CD4-positive, alpha-beta T cell treated with Interferon gamma for 1 hour (primary cell): ENCODE results near the gene CAPNS1.
"Not testable (repeated sequence)": the region's sequence is repeated elsewhere in the genome, so short reads cannot be mapped to it uniquely, and the experiment has no call there.

Experiments used
- DNase-seq: peaks from one replicate; pipeline ENCODE4 v3.0.0-alpha.2; 2020

The CAPNS1 gene

GRCh38 chr19:36151144-36152018 is 11.5 kb downstream of the CAPNS1 start:
- DNase-seq, result no peak

- DNase-seq, result no peak
Observed at GRCh38 chr19:36152019-36152351, 12.1 kb downstream of the CAPNS1 start.

- DNase-seq, result no peak
Observed at GRCh38 chr19:36152352-36153091, 12.7 kb downstream of the CAPNS1 start, which contains the start of gene COX7A1. Gene COX7A1 (minus strand): TSS chr19:36152447. CDS start chr19:36152407, 40 bp downstream.

GRCh38 chr19:36153126-36153525 is 13.3 kb downstream of the CAPNS1 start:
- DNase-seq, result no peak

- no peak for DNase-seq
Observed at GRCh38 chr19:36160821-36161596, 21.1 kb downstream of the CAPNS1 start.

- DNase-seq, result no peak
Observed at GRCh38 chr19:36163813-36164212, 23.9 kb downstream of the CAPNS1 start.

- no peak for DNase-seq
Observed at GRCh38 chr19:36169084-36169760, 29.4 kb downstream of the CAPNS1 start.

GRCh38 chr19:36172852-36173251 is 33.0 kb downstream of the CAPNS1 start:
- DNase-seq, result no peak

- DNase-seq, result not testable (repeated sequence)
Observed at GRCh38 chr19:36173846-36174245, 34.0 kb downstream of the CAPNS1 start.

- not testable (repeated sequence) for DNase-seq
Observed at GRCh38 chr19:36179077-36179476, 39.2 kb downstream of the CAPNS1 start.

- no peak for DNase-seq
Observed at GRCh38 chr19:36182612-36183244, 42.9 kb downstream of the CAPNS1 start.

GRCh38 chr19:36183245-36183628 is 43.4 kb downstream of the CAPNS1 start:
- DNase-seq, result no peak

GRCh38 chr19:36186722-36187121 is 46.9 kb downstream of the CAPNS1 start:
- not testable (repeated sequence) for DNase-seq

- DNase-seq, result no peak
Observed at GRCh38 chr19:36196249-36196648, 56.4 kb downstream of the CAPNS1 start.

- no peak for DNase-seq
Observed at GRCh38 chr19:36198119-36198518, 58.3 kb downstream of the CAPNS1 start.
